Stimulated activated CD4-positive, alpha-beta T cell treated with anti-CD3 and anti-CD28 coated beads, Interleukin-4, amount 100 ng/mL, for 1 hour (primary cell): ENCODE measurements around the gene DPP8.
A peak's percentile ranks its signal among the peaks of the same experiment; 100 is the strongest.
"Not testable (repeated sequence)": the region's sequence is repeated elsewhere in the genome, so short reads cannot be mapped to it uniquely, and the experiment has no call there.

ENCODE experiments used
- DNase-seq: peaks from one replicate; pipeline ENCODE4 v3.0.0-alpha.2; 2020

DPP8 gene

DNA sequence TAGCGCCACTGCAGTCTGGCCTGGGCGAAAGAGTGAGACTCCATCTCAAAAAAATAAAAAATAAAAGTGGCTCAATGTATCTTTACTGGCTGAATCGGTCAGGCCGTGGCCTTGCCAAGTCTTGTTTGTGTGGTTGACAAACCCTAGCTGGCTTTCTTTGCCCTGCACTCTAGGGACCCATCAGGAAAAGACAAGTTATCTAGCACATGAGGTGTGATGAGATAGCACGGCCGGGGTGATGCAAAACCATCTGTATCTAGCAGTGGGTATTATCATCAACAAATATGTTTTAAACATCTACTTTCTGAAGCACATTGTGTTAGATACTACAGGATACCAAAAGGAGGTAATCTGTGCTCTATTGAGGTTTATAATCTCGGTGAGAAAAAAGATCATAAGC, 3.9 kb upstream of the DPP8 start:
- no peak for DNase-seq

DNA sequence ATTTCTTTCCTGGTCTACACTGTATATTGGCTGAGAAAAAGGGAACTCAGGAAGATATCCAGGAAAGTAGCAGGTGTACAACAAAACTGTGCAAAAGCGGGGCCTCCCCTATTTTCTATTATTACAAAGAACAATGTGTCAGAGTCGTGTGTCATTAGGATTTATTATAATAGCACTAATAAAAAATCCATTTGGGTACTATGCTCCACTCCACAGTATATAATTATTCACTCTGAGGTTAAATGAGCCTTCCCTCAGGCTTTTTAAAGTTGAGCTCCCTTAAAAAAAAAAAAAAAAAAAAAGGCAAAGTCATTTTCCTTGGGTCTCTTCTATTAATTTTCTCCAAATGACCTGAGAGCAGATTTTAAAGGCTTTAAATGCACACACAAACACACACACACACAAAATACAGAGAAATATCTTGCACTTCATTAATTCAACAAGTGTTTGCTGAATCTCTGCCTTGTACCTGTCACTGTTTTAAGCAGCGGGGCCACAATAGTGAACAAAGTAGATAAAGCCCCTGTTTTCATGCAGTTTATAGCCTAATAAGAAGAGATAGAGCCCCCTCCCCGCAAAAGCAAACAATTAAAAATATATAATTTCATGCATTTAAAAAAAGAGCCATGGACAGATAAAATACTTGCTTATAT, 1.3 kb upstream of the DPP8 start:
- no peak for DNase-seq

GRCh38 chr15:65517866-65518207, 348 bp upstream of the DPP8 start:
- no peak for DNase-seq

DNA sequence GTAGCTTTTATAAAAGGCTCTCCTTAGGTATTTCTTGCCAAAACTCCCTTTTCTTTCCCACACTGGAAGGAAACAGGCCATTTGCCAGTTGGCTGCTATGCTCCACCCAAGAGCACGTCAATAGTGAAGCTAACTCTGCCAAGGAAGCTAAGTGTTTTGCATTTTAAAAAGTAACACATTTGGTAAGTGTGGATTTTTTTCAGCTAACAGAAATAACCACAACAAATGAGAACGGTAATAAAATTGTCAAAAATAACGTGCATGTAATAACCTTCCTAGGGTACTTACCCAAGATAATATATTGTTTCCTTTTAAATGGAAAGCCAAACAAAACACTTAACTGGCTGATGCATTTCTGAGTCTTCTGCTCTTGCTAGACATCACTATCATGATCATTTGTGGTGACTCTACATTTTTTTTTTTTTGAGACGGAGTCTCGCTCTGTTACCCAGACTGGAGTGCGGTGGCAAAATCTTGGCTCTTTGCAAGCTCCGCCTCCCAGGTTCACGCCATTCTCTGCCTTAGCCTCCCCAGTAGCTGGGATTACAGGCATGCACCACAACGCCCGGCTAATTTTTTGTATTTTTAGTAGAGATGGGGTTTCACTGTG, 4.6 kb downstream of the DPP8 start:
- DNase-seq = no peak

DNA sequence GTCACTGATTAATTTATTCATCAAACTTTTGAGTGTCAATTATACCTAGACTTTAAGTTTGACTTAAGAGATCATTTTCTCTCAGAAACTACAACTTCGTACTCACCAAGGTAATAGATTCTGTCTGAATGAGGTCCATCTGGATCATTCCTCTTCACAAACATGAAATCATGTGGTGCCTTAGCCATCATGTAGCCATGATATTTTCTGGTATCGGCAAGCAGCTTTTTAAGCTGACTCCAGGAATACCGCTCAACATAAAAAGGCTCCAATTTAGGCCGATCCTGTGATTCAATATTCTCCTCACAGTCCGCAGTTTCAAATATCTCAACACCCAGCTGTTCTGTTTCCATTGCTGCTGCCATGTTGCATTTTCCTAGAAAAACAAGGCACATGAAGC, 5.3 kb downstream of the DPP8 start:
- no peak for DNase-seq

GRCh38 chr15:65509321-65509720, 8.2 kb downstream of the DPP8 start:
- no peak for DNase-seq

GRCh38 chr15:65494076-65494475, 23.4 kb downstream of the DPP8 start:
- DNase-seq = no peak

GRCh38 chr15:65484876-65485275, 32.6 kb downstream of the DPP8 start:
- no peak for DNase-seq

DNA sequence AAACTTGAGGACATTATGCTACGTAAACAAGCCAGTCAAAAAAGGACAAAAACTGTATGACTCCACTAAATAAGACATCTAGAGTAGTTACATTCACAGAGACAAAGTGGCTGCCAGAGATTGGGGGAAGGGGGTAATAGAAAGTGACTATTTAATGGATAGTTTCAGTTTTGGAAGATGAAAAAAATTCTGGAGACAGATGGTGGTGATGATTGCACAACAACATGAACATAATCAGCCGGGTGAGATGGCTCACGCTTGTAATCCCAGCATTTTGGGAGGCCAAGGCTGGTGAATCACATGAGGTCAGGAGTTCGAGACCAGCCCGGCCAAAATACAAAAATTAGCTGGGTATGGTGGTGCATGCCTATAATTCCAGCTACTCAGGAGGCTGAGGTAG, 40.6 kb downstream of the DPP8 start:
- DNase-seq = no peak

DNA sequence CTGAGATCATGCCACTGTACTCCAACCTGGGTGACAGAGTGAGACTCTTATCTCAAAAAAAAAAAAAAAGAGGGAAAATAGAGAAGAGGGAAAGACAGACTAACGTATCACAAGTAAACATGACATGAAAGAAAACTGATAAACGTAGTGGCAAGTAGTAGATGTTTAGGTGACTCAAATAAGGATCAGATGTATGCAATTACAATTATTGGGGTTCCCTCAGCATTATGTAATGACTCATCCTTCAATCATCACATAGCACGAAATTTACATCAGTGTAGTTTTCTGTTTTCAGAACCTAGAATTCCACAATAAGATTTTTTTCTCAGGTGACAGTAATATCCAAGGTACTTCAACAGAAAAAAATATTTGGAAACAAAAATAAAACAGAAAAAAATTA, 46.6 kb downstream of the DPP8 start:
- DNase-seq = no peak

GRCh38 chr15:65468229-65468909, 49.1 kb downstream of the DPP8 start:
- no peak for DNase-seq

- no peak for DNase-seq
Measured at GRCh38 chr15:65466901-65467300, 50.6 kb downstream of the DPP8 start.

GRCh38 chr15:65463096-65463495, 54.4 kb downstream of the DPP8 start:
- DNase-seq = not testable (repeated sequence)

DNA sequence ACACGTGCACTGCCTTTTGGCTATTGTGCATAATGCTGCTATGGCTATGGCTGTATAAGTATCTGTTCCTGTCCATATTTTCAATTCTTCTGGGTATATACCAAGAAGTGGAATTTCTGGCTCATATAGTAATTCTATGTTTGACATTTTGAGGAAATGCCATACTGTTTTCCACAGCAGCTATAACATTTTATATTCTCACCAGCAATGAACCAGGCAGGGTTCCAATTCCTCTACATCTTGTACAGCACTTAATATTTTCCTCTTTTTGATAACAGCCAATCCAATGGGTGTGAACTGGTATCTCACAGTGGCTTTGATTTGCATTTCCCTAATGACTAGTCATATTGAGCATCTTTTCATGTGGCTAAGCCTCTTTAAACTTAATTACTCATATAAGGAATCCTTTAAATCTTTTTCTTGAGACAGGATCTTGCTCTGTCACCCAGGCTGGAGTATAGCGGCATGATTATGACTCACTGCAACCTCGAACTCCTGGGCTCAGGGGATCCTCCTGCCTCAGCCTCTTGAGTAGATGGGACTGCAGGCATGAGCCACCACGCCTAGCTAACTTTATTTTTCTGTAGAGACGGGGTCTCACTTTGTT, 56.6 kb downstream of the DPP8 start:
- DNase-seq = peak; percentile 7

DNA sequence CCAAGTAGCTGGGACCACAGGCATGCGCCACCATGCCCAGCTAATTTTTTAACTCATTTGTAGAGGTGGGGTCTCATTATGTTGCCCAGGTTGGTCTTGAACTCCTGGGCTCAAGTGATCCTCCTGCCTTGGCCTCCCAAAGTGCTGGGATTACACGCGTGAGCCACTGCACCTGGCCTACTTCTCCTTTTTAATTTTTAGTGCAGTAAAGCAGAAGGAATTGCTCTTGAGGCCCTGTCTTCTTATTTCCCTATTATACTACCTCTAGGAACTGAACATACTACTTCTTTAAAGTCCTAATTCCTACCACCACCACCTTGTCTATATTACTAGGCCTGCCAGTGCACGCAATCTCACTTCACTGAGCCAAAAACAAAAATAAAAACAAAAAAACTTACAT, 62.2 kb downstream of the DPP8 start:
- not testable (repeated sequence) for DNase-seq

DNA sequence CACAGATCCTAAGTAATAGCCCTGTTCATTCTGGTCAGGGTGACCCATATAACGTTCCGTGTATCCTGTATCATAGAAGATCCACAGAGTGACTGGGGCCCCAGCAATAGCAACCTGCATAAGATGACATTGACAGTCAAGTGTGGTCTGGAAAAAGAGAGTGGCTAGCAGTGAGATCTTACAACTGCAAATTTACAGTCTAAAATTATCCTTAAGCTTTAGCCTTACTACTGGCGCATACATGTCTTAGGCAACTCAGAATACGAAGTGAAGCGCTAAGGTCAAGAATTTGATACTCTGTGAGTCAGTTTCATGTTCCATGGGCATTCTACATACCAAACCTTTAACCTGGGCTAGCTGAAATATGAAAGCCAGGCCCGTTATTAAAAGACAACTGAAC, 65.5 kb downstream of the DPP8 start:
- no peak for DNase-seq

GRCh38 chr15:65450556-65450955, 66.9 kb downstream of the DPP8 start:
- DNase-seq = no peak

GRCh38 chr15:65447145-65447544, 70.3 kb downstream of the DPP8 start:
- DNase-seq = no peak

DNA sequence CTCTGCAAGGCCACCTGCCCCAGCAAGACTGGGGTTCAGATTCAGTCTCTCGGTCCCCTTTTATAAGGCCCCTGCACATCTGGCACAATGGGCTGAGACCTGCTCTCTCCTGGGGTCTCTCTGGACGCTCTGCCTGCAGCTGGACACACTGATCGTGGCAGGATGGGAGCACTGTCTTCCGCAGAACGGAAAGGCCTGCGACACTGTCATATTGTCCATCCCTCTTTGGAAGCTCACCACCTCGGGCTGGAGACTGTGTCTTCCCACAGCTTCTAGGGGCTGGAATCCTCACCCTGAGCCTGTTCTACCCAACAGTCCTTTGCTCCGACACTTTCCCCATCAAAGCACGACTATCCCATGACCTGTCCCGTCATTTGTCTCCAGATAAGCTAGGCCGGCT, 83.3 kb downstream of the DPP8 start:
- no peak for DNase-seq

GRCh38 chr15:65431731-65432130, 85.8 kb downstream of the DPP8 start:
- no peak for DNase-seq

GRCh38 chr15:65426216-65426853, 91.2 kb downstream of the DPP8 start:
- DNase-seq = no peak

DNA sequence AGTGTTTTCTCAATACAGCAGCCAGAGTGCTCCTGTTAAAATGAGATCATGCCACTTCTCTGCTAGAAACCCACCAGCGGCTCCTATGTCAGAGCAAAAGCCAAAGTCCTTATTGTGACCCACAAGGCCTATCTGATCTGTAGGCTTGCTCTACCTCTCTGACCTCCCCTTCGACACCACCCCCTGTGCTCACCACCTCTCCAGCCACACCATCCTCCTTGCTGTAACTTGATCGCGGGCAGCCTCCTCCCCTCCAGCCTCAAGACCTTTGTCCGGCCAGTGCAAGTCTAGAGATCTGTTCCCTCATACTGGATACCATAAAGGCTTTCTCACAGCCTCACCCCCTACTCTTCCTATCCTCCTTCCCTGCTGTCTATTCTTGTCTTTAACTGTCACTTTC, 92.8 kb downstream of the DPP8 start:
- no peak for DNase-seq

DNA sequence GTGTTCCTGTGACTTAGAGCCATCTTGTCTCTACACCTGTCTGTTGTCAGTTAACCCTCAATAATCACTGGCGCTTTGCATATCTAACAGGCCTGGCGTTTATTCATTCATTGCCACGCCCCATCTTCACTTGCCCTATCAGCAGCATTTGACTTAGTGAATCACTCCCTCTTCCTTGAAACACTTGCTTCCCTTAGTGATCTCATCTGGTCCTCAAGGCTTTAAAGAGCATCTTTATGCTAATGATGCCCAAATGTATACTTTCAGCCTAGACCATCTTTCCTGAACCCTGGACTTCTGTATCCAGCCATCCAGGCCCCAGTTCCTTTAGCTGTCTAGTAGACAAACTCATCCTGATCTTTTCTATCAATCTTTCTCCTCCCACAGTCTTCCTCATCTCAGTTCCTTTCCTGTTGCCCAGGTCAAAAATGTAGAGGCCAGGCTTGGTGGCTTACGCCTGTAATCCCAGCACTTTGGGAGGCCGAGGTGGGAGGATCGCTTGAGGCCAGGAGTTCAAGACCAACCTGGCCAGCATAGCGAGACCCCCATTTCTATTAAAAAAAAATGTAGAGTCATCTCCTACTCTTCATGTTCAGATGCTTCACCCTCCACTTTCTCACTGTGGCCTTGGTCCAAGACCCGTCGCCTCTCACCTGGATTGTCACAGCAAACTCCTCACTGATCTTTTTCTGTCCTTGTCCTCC, 93.4 kb downstream of the DPP8 start:
- DNase-seq = no peak
